C4-2B (cell line): Measurements from ENCODE around the gene DTX2.
"Not testable (repeated sequence)": the region's sequence is repeated elsewhere in the genome, so short reads cannot be mapped to it uniquely, and the experiment has no call there.

Source experiments
- CTCF ChIP-seq: fragments of 450-650 bp; conservative IDR thresholded peaks from 2 replicates; pipeline ENCODE4 v1.5.1; 2017; ENCODE audit warnings: mild to moderate bottlenecking
- ZFX ChIP-seq: fragments of 450-650 bp; IDR thresholded peaks from 2 replicates; pipeline ENCODE4 v1.6.1; 2017

GRCh38 chr7:76531643-76532042, 70.1 kb downstream of the DTX2 start:
- TF ChIP-seq CTCF, ZFX: not testable (repeated sequence)
